ENCODE measurements around the gene GLA.

DNA sequence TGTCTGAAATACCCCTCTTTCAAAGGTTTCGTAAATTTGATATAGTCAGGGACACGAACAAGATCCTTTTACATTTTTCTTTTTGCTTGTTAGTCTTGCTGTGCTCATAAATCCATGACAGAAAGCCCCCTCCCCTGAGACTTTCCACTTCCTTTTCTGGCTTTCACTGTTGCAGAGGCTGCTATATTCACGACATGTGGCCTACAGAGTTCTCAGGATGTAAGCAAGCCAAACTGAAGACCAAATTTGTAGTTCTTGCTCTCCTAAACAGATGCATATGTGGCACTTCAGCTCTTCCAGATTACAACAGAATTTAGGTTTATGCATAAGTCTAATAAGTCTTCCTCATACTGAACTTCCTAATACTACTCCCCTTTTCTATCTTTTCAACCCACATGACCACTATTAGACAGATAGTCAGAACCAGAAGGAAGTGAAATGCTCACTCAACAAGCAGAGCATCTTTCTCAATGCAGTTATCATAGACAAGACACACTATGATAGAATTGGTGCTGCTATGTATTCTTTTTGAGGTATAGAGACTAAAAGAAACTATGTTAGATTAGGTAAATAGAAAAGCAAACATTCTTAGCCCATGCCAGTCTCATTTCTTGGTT lies 36.7 kb downstream of the GLA start:
- TF ChIP-seq, protein P1, sequence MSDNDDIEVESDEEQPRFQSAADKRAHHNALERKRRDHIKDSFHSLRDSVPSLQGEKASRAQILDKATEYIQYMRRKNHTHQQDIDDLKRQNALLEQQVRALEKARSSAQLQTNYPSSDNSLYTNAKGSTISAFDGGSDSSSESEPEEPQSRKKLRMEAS (IDR thresholded peaks at IDR 0.05; ENCODE audit: low read depth, low read length): no peak
- TF ChIP-seq, protein P2, sequence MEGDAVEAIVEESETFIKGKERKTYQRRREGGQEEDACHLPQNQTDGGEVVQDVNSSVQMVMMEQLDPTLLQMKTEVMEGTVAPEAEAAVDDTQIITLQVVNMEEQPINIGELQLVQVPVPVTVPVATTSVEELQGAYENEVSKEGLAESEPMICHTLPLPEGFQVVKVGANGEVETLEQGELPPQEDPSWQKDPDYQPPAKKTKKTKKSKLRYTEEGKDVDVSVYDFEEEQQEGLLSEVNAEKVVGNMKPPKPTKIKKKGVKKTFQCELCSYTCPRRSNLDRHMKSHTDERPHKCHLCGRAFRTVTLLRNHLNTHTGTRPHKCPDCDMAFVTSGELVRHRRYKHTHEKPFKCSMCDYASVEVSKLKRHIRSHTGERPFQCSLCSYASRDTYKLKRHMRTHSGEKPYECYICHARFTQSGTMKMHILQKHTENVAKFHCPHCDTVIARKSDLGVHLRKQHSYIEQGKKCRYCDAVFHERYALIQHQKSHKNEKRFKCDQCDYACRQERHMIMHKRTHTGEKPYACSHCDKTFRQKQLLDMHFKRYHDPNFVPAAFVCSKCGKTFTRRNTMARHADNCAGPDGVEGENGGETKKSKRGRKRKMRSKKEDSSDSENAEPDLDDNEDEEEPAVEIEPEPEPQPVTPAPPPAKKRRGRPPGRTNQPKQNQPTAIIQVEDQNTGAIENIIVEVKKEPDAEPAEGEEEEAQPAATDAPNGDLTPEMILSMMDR (IDR thresholded peaks at IDR 0.05; ENCODE audit: low read depth, low read length): no peak
- no peak for TF ChIP-seq POLR2A (IDR thresholded peaks at IDR 0.05; ENCODE audit: extremely low read depth, insufficient read length)
